Measurements from ENCODE around the gene TSHZ1. TPM values are rescaled to one million over a fixed set of nuclear protein-coding genes. Genes with fewer than 3 reads are reported as not detected.

The TSHZ1 gene
- total and polyA plus RNA-seq, 4 donors = 4.2 to 6.6 (median 5.6) TPM

DNA sequence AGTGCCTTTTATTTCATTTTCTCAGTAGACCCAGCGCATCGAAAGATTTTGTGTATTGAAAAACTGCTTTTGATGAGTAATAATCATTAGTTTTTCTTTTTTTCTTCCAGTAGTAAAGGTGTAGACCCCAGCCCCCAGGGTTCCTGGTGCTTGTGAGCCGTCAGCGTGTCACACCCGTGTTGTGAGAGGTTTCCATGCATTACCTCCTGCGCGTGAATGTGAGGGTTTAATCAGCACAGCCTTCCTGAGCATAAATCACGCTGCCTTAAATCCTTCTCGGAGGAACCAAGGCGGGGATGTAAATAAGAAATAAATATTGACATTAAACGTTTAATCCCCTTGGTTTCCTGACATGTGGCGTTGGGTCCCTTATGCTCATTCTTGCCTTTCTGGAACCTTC is 24.3 kb downstream of the TSHZ1 start:
- H3K9ac ChIP-seq (ENCODE audit: low read depth in 1 of 2, low read length in 2 of 2) = no peak overlapping the region
- H3K27me3 ChIP-seq (ENCODE audit: control insufficient read depth in 4 of 4, insufficient read depth in 4 of 4, low read length in 3 of 4) = no peaks in the 10 kb centered on the region
- no peaks in the 10 kb centered on the region for H3K36me3 ChIP-seq (ENCODE audit: control insufficient read depth in 4 of 4, insufficient read depth in 3 of 4, low read depth in 1 of 4, low read length in 3 of 4)
- H3K9me3 ChIP-seq (ENCODE audit: control insufficient read depth in 4 of 4, low read length in 3 of 4) = no peaks in the 10 kb centered on the region
- TF ChIP-seq, protein P1, sequence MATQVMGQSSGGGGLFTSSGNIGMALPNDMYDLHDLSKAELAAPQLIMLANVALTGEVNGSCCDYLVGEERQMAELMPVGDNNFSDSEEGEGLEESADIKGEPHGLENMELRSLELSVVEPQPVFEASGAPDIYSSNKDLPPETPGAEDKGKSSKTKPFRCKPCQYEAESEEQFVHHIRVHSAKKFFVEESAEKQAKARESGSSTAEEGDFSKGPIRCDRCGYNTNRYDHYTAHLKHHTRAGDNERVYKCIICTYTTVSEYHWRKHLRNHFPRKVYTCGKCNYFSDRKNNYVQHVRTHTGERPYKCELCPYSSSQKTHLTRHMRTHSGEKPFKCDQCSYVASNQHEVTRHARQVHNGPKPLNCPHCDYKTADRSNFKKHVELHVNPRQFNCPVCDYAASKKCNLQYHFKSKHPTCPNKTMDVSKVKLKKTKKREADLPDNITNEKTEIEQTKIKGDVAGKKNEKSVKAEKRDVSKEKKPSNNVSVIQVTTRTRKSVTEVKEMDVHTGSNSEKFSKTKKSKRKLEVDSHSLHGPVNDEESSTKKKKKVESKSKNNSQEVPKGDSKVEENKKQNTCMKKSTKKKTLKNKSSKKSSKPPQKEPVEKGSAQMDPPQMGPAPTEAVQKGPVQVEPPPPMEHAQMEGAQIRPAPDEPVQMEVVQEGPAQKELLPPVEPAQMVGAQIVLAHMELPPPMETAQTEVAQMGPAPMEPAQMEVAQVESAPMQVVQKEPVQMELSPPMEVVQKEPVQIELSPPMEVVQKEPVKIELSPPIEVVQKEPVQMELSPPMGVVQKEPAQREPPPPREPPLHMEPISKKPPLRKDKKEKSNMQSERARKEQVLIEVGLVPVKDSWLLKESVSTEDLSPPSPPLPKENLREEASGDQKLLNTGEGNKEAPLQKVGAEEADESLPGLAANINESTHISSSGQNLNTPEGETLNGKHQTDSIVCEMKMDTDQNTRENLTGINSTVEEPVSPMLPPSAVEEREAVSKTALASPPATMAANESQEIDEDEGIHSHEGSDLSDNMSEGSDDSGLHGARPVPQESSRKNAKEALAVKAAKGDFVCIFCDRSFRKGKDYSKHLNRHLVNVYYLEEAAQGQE (IDR thresholded peaks at IDR 0.05) = no peak
- no peak for TF ChIP-seq YY1 (IDR thresholded peaks at IDR 0.05)
- no peak for TF ChIP-seq MAX (IDR thresholded peaks at IDR 0.05)
- TF ChIP-seq EGR1 (IDR thresholded peaks at IDR 0.05; ENCODE audit: low read depth in 2 of 2) = no peak
- TF ChIP-seq RXRA (IDR thresholded peaks at IDR 0.05) = no peak
- TF ChIP-seq FOXA1 (IDR thresholded peaks at IDR 0.05) = no peak
- no peak for TF ChIP-seq RAD21 (IDR thresholded peaks at IDR 0.05)
- TF ChIP-seq HNF4A (conservative IDR thresholded peaks at IDR 0.05) = no peak
- no peak for TF ChIP-seq FOXA2 (IDR thresholded peaks at IDR 0.05)
- no peak for TF ChIP-seq SP1 (IDR thresholded peaks at IDR 0.05)
- TF ChIP-seq ZBTB33 (IDR thresholded peaks at IDR 0.05) = no peak
- TF ChIP-seq JUND (IDR thresholded peaks at IDR 0.05) = no peak
- no peak for TF ChIP-seq TAF1 (conservative IDR thresholded peaks at IDR 0.05)
- TF ChIP-seq HNF4G (IDR thresholded peaks at IDR 0.05) = no peak
- TF ChIP-seq GABPA (IDR thresholded peaks at IDR 0.05 in 1 of 2, conservative IDR thresholded peaks at IDR 0.05 in 1 of 2) = no peak
- no peak for TF ChIP-seq NR2F2 (IDR thresholded peaks at IDR 0.05)
- TF ChIP-seq, protein P2, sequence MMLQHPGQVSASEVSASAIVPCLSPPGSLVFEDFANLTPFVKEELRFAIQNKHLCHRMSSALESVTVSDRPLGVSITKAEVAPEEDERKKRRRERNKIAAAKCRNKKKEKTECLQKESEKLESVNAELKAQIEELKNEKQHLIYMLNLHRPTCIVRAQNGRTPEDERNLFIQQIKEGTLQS (IDR thresholded peaks at IDR 0.05) = no peak
- TF ChIP-seq CTCF (IDR thresholded peaks at IDR 0.05; ENCODE audit: low read depth, low read length, missing input control) = no peak
- H3K4me3 ChIP-seq (ENCODE audit: low read depth in 1 of 3, low read length in 3 of 3) = no peak overlapping the region
- no peak overlapping the region for H3K27ac ChIP-seq (ENCODE audit: low read depth in 1 of 2, low read length in 2 of 2)
- H3K4me1 ChIP-seq (ENCODE audit: control insufficient read depth in 4 of 4, insufficient read depth in 4 of 4, low read length in 3 of 4) = peaks cover 0 to 5% (median 2%) of the 10 kb centered on the region in 4 donors
- DNase-seq (ENCODE audit: low spot score) = no peak
- whole genome bisulfite sequencing = 95% methylated on average over 12 of the region's 12 CpGs
